Measurements from ENCODE around the gene C1orf146. TPM values are rescaled to one million over a fixed set of nuclear protein-coding genes. Genes with fewer than 3 reads are reported as not detected.
"Not testable (repeated sequence)": the region's sequence is repeated elsewhere in the genome, so short reads cannot be mapped to it uniquely, and the experiment has no call there.

C1orf146 gene
- total and polyA plus RNA-seq, 7 donors: not detected

- intact Hi-C loops (cut with DNase I): no loop called here
- H3K27me3 ChIP-seq: no peaks in the 10 kb centered on the region
- H3K36me3 ChIP-seq: no peaks in the 10 kb centered on the region
Observed at GRCh38 chr1:92219028-92219427, 1.3 kb downstream of the C1orf146 start.

DNA sequence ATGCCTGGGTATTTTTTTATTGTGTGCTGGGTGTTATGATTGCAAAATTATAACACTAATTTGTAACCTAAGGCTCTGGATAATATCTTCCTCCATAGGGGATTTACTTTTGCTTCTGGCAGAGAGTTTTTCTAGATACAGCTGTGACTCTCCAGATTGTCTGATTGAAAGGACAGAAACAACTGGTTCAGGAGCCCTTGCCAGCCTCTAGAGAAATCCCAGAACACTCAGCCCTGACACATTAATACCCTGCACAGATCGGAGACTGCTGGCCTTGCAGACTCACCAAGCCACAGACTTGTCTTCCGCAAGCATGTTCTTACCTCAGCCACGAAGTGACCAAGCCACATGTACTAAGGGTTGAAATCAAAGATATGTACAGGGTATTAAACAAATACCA lies 10.7 kb downstream of the C1orf146 start:
- no peak for DNase-seq
- H3K36me3 ChIP-seq: no peaks in the 10 kb centered on the region
- intact Hi-C loops (cut with DNase I): no loop called here
- no peak overlapping the region for H3K27ac ChIP-seq
- no peaks in the 10 kb centered on the region for H3K27me3 ChIP-seq
- 78 to 86% methylated on average over 3 of the region's 3 CpGs for WGBS, 2 donors
- TF ChIP-seq POLR2A (IDR thresholded peaks at IDR 0.05): no peak
- no peak for TF ChIP-seq POLR2AphosphoS5 (IDR thresholded peaks at IDR 0.05)
- TF ChIP-seq EP300 (IDR thresholded peaks at IDR 0.05): no peak
- TF ChIP-seq, protein P1, sequence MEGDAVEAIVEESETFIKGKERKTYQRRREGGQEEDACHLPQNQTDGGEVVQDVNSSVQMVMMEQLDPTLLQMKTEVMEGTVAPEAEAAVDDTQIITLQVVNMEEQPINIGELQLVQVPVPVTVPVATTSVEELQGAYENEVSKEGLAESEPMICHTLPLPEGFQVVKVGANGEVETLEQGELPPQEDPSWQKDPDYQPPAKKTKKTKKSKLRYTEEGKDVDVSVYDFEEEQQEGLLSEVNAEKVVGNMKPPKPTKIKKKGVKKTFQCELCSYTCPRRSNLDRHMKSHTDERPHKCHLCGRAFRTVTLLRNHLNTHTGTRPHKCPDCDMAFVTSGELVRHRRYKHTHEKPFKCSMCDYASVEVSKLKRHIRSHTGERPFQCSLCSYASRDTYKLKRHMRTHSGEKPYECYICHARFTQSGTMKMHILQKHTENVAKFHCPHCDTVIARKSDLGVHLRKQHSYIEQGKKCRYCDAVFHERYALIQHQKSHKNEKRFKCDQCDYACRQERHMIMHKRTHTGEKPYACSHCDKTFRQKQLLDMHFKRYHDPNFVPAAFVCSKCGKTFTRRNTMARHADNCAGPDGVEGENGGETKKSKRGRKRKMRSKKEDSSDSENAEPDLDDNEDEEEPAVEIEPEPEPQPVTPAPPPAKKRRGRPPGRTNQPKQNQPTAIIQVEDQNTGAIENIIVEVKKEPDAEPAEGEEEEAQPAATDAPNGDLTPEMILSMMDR (IDR thresholded peaks at IDR 0.05): no peak
- no peak overlapping the region for H3K4me3 ChIP-seq
- peaks cover 0 to 5% (median 0%) of the 10 kb centered on the region in 4 donors for H3K4me1 ChIP-seq
- H3K9me3 ChIP-seq: no peaks in the 10 kb centered on the region

More at GRCh38 chr1:92219028-92219427, 1.3 kb downstream of the C1orf146 start:
- no peaks in the 10 kb centered on the region for H3K4me1 ChIP-seq
- no peak for DNase-seq
- H3K9me3 ChIP-seq: no peaks in the 10 kb centered on the region
- TF ChIP-seq EP300 (IDR thresholded peaks at IDR 0.05): no peak
- no peak for TF ChIP-seq POLR2A (IDR thresholded peaks at IDR 0.05)
- TF ChIP-seq, protein P1 (IDR thresholded peaks at IDR 0.05): no peak
- TF ChIP-seq POLR2AphosphoS5 (IDR thresholded peaks at IDR 0.05): no peak
- no peak overlapping the region for H3K27ac ChIP-seq
- H3K4me3 ChIP-seq: no peak overlapping the region

- H3K27me3 ChIP-seq: no peaks in the 10 kb centered on the region
- DNase-seq: no peak
- TF ChIP-seq POLR2A (IDR thresholded peaks at IDR 0.05) (no peak), EP300 (IDR thresholded peaks at IDR 0.05) (no peak), POLR2AphosphoS5 (IDR thresholded peaks at IDR 0.05) (no peak)
- TF ChIP-seq, protein P1 (IDR thresholded peaks at IDR 0.05): no peak
- no peak overlapping the region for H3K27ac ChIP-seq
- H3K36me3 ChIP-seq: no peaks in the 10 kb centered on the region
- 88 to 89% methylated on average over 1 of the region's 1 CpG for WGBS, 2 donors
- intact Hi-C loops (cut with DNase I): no loop called here
- no peak overlapping the region for H3K4me3 ChIP-seq
- H3K9me3 ChIP-seq: no peaks in the 10 kb centered on the region
- H3K4me1 ChIP-seq: peaks cover 0 to 5% (median 0%) of the 10 kb centered on the region in 4 donors
Observed at GRCh38 chr1:92230736-92231135, 13.0 kb downstream of the C1orf146 start.

- H3K36me3 ChIP-seq: no peaks in the 10 kb centered on the region
- TF ChIP-seq, protein P1 (IDR thresholded peaks at IDR 0.05): no peak
- no peak for TF ChIP-seq EP300 (IDR thresholded peaks at IDR 0.05)
- no peak for TF ChIP-seq POLR2A (IDR thresholded peaks at IDR 0.05)
- no peak for TF ChIP-seq POLR2AphosphoS5 (IDR thresholded peaks at IDR 0.05)
- intact Hi-C loops (cut with DNase I): no loop called here
- H3K4me3 ChIP-seq: no peak overlapping the region
- H3K27me3 ChIP-seq: no peaks in the 10 kb centered on the region
- H3K4me1 ChIP-seq: no peaks in the 10 kb centered on the region
- no peaks in the 10 kb centered on the region for H3K9me3 ChIP-seq
- H3K27ac ChIP-seq: no peak overlapping the region
- DNase-seq: no peak
- WGBS, 2 donors: 86 to 92% methylated on average over 2 of the region's 2 CpGs
Observed at GRCh38 chr1:92240034-92240433, 22.3 kb downstream of the C1orf146 start.

GRCh38 chr1:92244376-92244775 lies 26.7 kb downstream of the C1orf146 start:
- DNase-seq: no peak
- 95 to 96% methylated on average over 1 of the region's 1 CpG for WGBS, 2 donors
- intact Hi-C loops (cut with DNase I): no loop called here

GRCh38 chr1:92254714-92255113 lies 37.0 kb downstream of the C1orf146 start:
- 78 to 84% methylated on average over 3 of the region's 3 CpGs for WGBS, 2 donors
- H3K27me3 ChIP-seq; DNase-seq; H3K27ac ChIP-seq; H3K4me3 ChIP-seq; intact Hi-C loops (cut with DNase I); H3K4me1 ChIP-seq; H3K9me3 ChIP-seq: not testable (repeated sequence)
- H3K36me3 ChIP-seq: peaks cover 0 to 34% (median 12%) of the 10 kb centered on the region in 4 donors

More at GRCh38 chr1:92244376-92244775, 26.7 kb downstream of the C1orf146 start:
- H3K4me3 ChIP-seq: no peak overlapping the region
- no peak overlapping the region for H3K27ac ChIP-seq
- TF ChIP-seq POLR2AphosphoS5 (IDR thresholded peaks at IDR 0.05) (no peak), EP300 (IDR thresholded peaks at IDR 0.05) (no peak), POLR2A (IDR thresholded peaks at IDR 0.05) (no peak)
- TF ChIP-seq, protein P1 (IDR thresholded peaks at IDR 0.05): no peak
- no peaks in the 10 kb centered on the region for H3K4me1 ChIP-seq
- peaks cover 0 to 17% (median 3%) of the 10 kb centered on the region in 4 donors for H3K36me3 ChIP-seq
- H3K27me3 ChIP-seq: no peaks in the 10 kb centered on the region
- H3K9me3 ChIP-seq: no peaks in the 10 kb centered on the region

Data from sigmoid colon (tissue), 7 donors.